ENCODE data around the gene ADGRE1. TPM values are rescaled to one million over a fixed set of nuclear protein-coding genes. Genes with fewer than 3 reads are reported as not detected.
A peak's percentile ranks its signal among the peaks of the same experiment; 100 is the strongest.

The ADGRE1 gene
- total RNA-seq = 1 to 10 TPM; 2.3 to 2.8 TPM
- 1 to 10 TPM in 1 of 3 donors, under 1 TPM in 2; 0.35 to 2.5 (median 0.55) TPM for polyA plus RNA-seq
- total RNA-seq = 0 to 3.6 (median 1.4) reads per million in 6 experiments

GRCh38 chr19:6887316-6887715 lies at the start of gene ADGRE1:
TSS of gene ADGRE1 (plus strand) at chr19:6887579. CDS start at chr19:6887609, 30 bp downstream.
- POLR2A ChIA-PET = interaction anchor here (1.3 kb wide), 1 partner anchor 11 kb away, joined by 5 read pairs; no protein-coding TSS in a partner anchor
- no peak for ATAC-seq
- Mint-ChIP-seq H3K27ac (peak within 1 kb of the TSS; percentile 16 to 89 (median 75)), H3K27me3 (peaks cover 0 to 4% (median 0%) of the 10 kb centered on the region in 5 donors), H3K9me3 (peaks cover 0 to 18% (median 6%) of the 10 kb centered on the region in 9 donors), H3K4me1 (peaks cover 42 to 58% (median 56%) of the 10 kb centered on the region in 4 donors), H3K36me3 (peaks cover 0 to 6% (median 0%) of the 10 kb centered on the region in 3 donors), H3K4me3 (peak within 1 kb of the TSS in 8 of 10 donors; percentile 30 to 75 (median 64))
- no peak for DNase-seq

GRCh38 chr19:6838062-6838655 lies 49.2 kb upstream of the ADGRE1 start:
- peak overlapping the region in 9 of 10 donors; percentile 7 to 73 (median 25) for H3K27ac Mint-ChIP-seq
- POLR2A ChIA-PET = interaction anchor here (0.6 kb wide), 1 partner anchor 192 kb away, joined by 5 read pairs; no protein-coding TSS in a partner anchor

GRCh38 chr19:6842871-6843607 lies 44.3 kb upstream of the ADGRE1 start:
- POLR2A ChIA-PET = interaction anchor here (0.7 to 1.2 kb wide), 3 partner anchors 30 to 326 kb away, joined by 3 to 4 read pairs (median 4); no protein-coding TSS in a partner anchor
- Mint-ChIP-seq H3K9me3 (no peaks in the 10 kb centered on the region), H3K27ac (peak overlapping the region in 7 of 10 donors; percentile 40 to 82 (median 56)), H3K27me3 (no peaks in the 10 kb centered on the region), H3K4me3 (no peak overlapping the region), H3K36me3 (peaks cover 0 to 62% (median 0%) of the 10 kb centered on the region in 3 donors), H3K4me1 (peaks cover 5 to 8% (median 6%) of the 10 kb centered on the region in 4 donors)
- ATAC-seq (no peak), DNase-seq (no peak)

More at GRCh38 chr19:6838062-6838655, 49.2 kb upstream of the ADGRE1 start:
- ATAC-seq (no peak), DNase-seq (no peak)
- no peak overlapping the region for H3K4me3 Mint-ChIP-seq
- H3K4me1 Mint-ChIP-seq = peaks cover 8 to 16% (median 11%) of the 10 kb centered on the region in 4 donors
- peaks cover 0 to 1% (median 0%) of the 10 kb centered on the region in 9 donors for H3K9me3 Mint-ChIP-seq
- H3K27me3 Mint-ChIP-seq = no peaks in the 10 kb centered on the region
- H3K36me3 Mint-ChIP-seq = peaks cover 6 to 71% (median 17%) of the 10 kb centered on the region in 3 donors

GRCh38 chr19:6847828-6848200 lies 39.6 kb upstream of the ADGRE1 start:
- Mint-ChIP-seq H3K9me3 (no peaks in the 10 kb centered on the region), H3K4me3 (no peak overlapping the region), H3K36me3 (peaks cover 0 to 73% (median 6%) of the 10 kb centered on the region in 3 donors), H3K27ac (peak overlapping the region in 1 of 10 donors; percentile 69), H3K27me3 (no peaks in the 10 kb centered on the region), H3K4me1 (peaks cover 5 to 8% (median 8%) of the 10 kb centered on the region in 4 donors)
- no peak for ATAC-seq
- no peak for DNase-seq
- POLR2A ChIA-PET = no interaction called here

- Mint-ChIP-seq H3K4me3 (no peak overlapping the region), H3K36me3 (peaks cover 2 to 72% (median 9%) of the 10 kb centered on the region in 3 donors), H3K9me3 (no peaks in the 10 kb centered on the region), H3K27ac (peak overlapping the region in 2 of 10 donors; percentile 27 to 28), H3K4me1 (peaks cover 0 to 8% (median under 1%) of the 10 kb centered on the region in 4 donors), H3K27me3 (no peaks in the 10 kb centered on the region)
- DNase-seq = no peak
- ATAC-seq = no peak
- POLR2A ChIA-PET = interaction anchor here (0.5 to 0.9 kb wide), 2 partner anchors 41 to 91 kb away, joined by 3 to 5 read pairs; no protein-coding TSS in a partner anchor
These were observed 38.4 kb upstream of the ADGRE1 start for GRCh38 chr19:6848986-6849385.

- no peaks in the 10 kb centered on the region for H3K9me3 Mint-ChIP-seq
- no peaks in the 10 kb centered on the region for H3K27me3 Mint-ChIP-seq
- POLR2A ChIA-PET = interaction anchor here (0.6 to 0.9 kb wide), 3 partner anchors 42 to 92 kb away, joined by 3 to 7 read pairs (median 5); no protein-coding TSS in a partner anchor
- ATAC-seq (no peak), DNase-seq (no peak)
- peaks cover 0 to 3% (median 0%) of the 10 kb centered on the region in 4 donors for H3K4me1 Mint-ChIP-seq
- peaks cover 5 to 72% (median 14%) of the 10 kb centered on the region in 3 donors for H3K36me3 Mint-ChIP-seq
- peak overlapping the region in 1 of 10 donors; percentile 25 for H3K27ac Mint-ChIP-seq
- no peak overlapping the region for H3K4me3 Mint-ChIP-seq
These were observed 37.5 kb upstream of the ADGRE1 start for GRCh38 chr19:6849876-6850275.

GRCh38 chr19:6851359-6851758 lies 36.0 kb upstream of the ADGRE1 start:
- H3K27me3 Mint-ChIP-seq = no peaks in the 10 kb centered on the region
- POLR2A ChIA-PET = interaction anchor here (0.6 kb wide), 1 partner anchor 12 kb away, joined by 3 read pairs; no protein-coding TSS in a partner anchor
- H3K27ac Mint-ChIP-seq = peak overlapping the region in 1 of 10 donors; percentile 83
- H3K4me3 Mint-ChIP-seq = no peak overlapping the region
- no peak for DNase-seq
- ATAC-seq = no peak
- H3K36me3 Mint-ChIP-seq = peaks cover 14 to 84% (median 16%) of the 10 kb centered on the region in 3 donors
- no peaks in the 10 kb centered on the region for H3K9me3 Mint-ChIP-seq
- H3K4me1 Mint-ChIP-seq = peaks cover 0 to 3% (median 0%) of the 10 kb centered on the region in 4 donors

GRCh38 chr19:6852001-6852400 lies 35.4 kb upstream of the ADGRE1 start:
- POLR2A ChIA-PET = interaction anchor here (0.6 kb wide), 3 partner anchors 11 to 523 kb away, joined by 3 to 4 read pairs (median 3); no protein-coding TSS in a partner anchor
- Mint-ChIP-seq H3K36me3 (peaks cover 14 to 88% (median 18%) of the 10 kb centered on the region in 3 donors), H3K4me1 (peaks cover 0 to 3% (median 0%) of the 10 kb centered on the region in 4 donors), H3K27me3 (no peaks in the 10 kb centered on the region), H3K9me3 (no peaks in the 10 kb centered on the region), H3K27ac (peak overlapping the region in 2 of 10 donors; percentile 4 to 83), H3K4me3 (no peak overlapping the region)
- ATAC-seq = no peak
- no peak for DNase-seq

GRCh38 chr19:6853868-6854267 lies 33.5 kb upstream of the ADGRE1 start:
- Mint-ChIP-seq H3K9me3 (no peaks in the 10 kb centered on the region), H3K36me3 (peaks cover 14 to 78% (median 19%) of the 10 kb centered on the region in 3 donors), H3K27me3 (no peaks in the 10 kb centered on the region), H3K4me1 (peaks cover 0 to 3% (median 0%) of the 10 kb centered on the region in 4 donors), H3K4me3 (no peak overlapping the region), H3K27ac (peak overlapping the region in 7 of 10 donors; percentile 3 to 80 (median 58))
- POLR2A ChIA-PET = interaction anchor here (0.7 kb wide), 1 partner anchor 1626 kb away, joined by 4 read pairs; no protein-coding TSS in a partner anchor
- DNase-seq = no peak
- ATAC-seq = no peak

- Mint-ChIP-seq H3K36me3 (peaks cover 14 to 72% (median 17%) of the 10 kb centered on the region in 3 donors), H3K27me3 (no peaks in the 10 kb centered on the region), H3K27ac (peak overlapping the region in 7 of 10 donors; percentile 29 to 79 (median 31)), H3K4me1 (peaks cover 0 to 2% (median 0%) of the 10 kb centered on the region in 4 donors), H3K4me3 (no peak overlapping the region), H3K9me3 (no peaks in the 10 kb centered on the region)
- DNase-seq (no peak), ATAC-seq (no peak)
- POLR2A ChIA-PET = no interaction called here
These were observed 32.6 kb upstream of the ADGRE1 start for GRCh38 chr19:6854758-6855157.

GRCh38 chr19:6856749-6857372 lies 30.5 kb upstream of the ADGRE1 start:
- Mint-ChIP-seq H3K27ac (peak overlapping the region in 8 of 10 donors; percentile 30 to 82 (median 58)), H3K36me3 (peaks cover 14 to 54% (median 14%) of the 10 kb centered on the region in 3 donors), H3K27me3 (no peaks in the 10 kb centered on the region), H3K4me3 (no peak overlapping the region), H3K4me1 (peaks cover 2 to 7% (median 4%) of the 10 kb centered on the region in 4 donors), H3K9me3 (no peaks in the 10 kb centered on the region)
- ATAC-seq (no peak), DNase-seq (no peak)
- POLR2A ChIA-PET = no interaction called here

Measured in naive thymus-derived CD8-positive, alpha-beta T cell (primary cell).